Parathyroid adenoma (tissue), 2 donors: ENCODE measurements around the gene PTPN6.

ENCODE experiments used
- H2AFZ ChIP-seq: fragments of 300-600 bp; sonication (generic); one replicate; pipeline ENCODE4 v1.7.0; 2017; ENCODE audit warnings: antibody characterized with exemption, mild to moderate bottlenecking
- H3K27ac ChIP-seq: fragments of 300-600 bp; sonication (generic); one replicate; pipeline ENCODE4 v1.7.0; 2017
- H3K27me3 ChIP-seq: fragments of 300-600 bp; sonication (generic); one replicate; pipeline ENCODE4 v1.7.0; 2017; ENCODE audit warnings: low read length; ENCODE audit not compliant: control insufficient read depth, insufficient read depth
- H3K36me3 ChIP-seq: fragments of 300-600 bp; sonication (generic); one replicate; pipeline ENCODE4 v1.7.0; 2017; ENCODE audit warnings: low read length; ENCODE audit not compliant: control insufficient read depth, insufficient read depth
- H3K4me1 ChIP-seq: fragments of 300-600 bp; sonication (generic); one replicate; pipeline ENCODE4 v1.7.0; 2017; ENCODE audit warnings: control low read depth
- H3K4me2 ChIP-seq: fragments of 300-600 bp; sonication (generic); one replicate; pipeline ENCODE4 v1.7.0; 2017; ENCODE audit warnings: low read length
- H3K4me3 ChIP-seq: fragments of 300-600 bp; sonication (generic); one replicate; pipeline ENCODE4 v1.7.0; 2017; ENCODE audit warnings: low read depth, low read length
- H3K79me2 ChIP-seq: fragments of 300-600 bp; sonication (generic); one replicate; pipeline ENCODE4 v1.7.0; 2017; ENCODE audit warnings: control low read depth
- H3K9ac ChIP-seq: fragments of 300-600 bp; sonication (generic); one replicate; pipeline ENCODE4 v1.7.0; 2017; ENCODE audit warnings: mild to moderate bottlenecking
- H3K9me3 ChIP-seq: fragments of 300-600 bp; sonication (generic); one replicate; pipeline ENCODE4 v1.7.0; 2017; ENCODE audit warnings: low read length; ENCODE audit not compliant: control insufficient read depth
- CTCF ChIP-seq: fragments of 300-600 bp; sonication (generic); IDR thresholded peaks from one replicate; pipeline ENCODE4 v1.7.0; 2017; ENCODE audit warnings: antibody characterized with exemption, mild to moderate bottlenecking
- donor health status: primary hyperparathyroidism.

Gene PTPN6

DNA sequence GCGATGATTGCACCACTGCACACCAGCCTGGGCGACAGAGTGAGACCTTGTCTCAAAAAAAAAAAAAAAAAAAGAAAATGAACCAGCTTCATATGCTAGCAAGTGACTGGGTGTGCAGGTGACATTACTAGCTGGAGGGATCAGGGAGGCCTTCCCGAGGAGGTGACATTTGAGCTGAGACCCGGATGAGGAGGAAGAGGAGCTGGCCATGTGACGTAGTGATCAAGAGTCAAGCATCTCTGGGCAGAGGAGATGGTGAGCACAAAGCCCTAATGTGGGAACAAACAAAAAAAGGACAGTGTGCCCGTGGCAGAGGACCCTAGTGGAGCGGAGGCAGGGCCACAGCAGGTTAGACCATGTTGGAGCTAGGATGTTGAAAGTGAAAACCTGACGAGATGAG, 3.5 kb upstream of the PTPN6 start:
- no peak overlapping the region for H3K27ac ChIP-seq
- no peaks in the 10 kb centered on the region for H3K79me2 ChIP-seq
- no peak for TF ChIP-seq CTCF
- H2AFZ ChIP-seq, result no peak overlapping the region
- peaks cover 22% of the 10 kb centered on the region for H3K4me1 ChIP-seq
- H3K9ac ChIP-seq, result no peak overlapping the region
- H3K27me3 ChIP-seq, result no peaks in the 10 kb centered on the region
- H3K4me2 ChIP-seq, result no peak overlapping the region
- no peak overlapping the region for H3K4me3 ChIP-seq
- no peaks in the 10 kb centered on the region for H3K36me3 ChIP-seq
- H3K9me3 ChIP-seq, result no peaks in the 10 kb centered on the region

GRCh38 chr12:6948873-6949594, 2.1 kb upstream of the PTPN6 start:
- no peak overlapping the region for H3K4me2 ChIP-seq
- no peaks in the 10 kb centered on the region for H3K36me3 ChIP-seq
- no peak overlapping the region for H3K9ac ChIP-seq
- no peak overlapping the region for H3K4me3 ChIP-seq
- H3K9me3 ChIP-seq, result no peaks in the 10 kb centered on the region
- no peak overlapping the region for H2AFZ ChIP-seq
- H3K4me1 ChIP-seq, result peaks cover 17% of the 10 kb centered on the region
- no peaks in the 10 kb centered on the region for H3K79me2 ChIP-seq
- TF ChIP-seq CTCF, result no peak
- no peak overlapping the region for H3K27ac ChIP-seq
- H3K27me3 ChIP-seq, result no peaks in the 10 kb centered on the region

GRCh38 chr12:6950401-6950801, 755 bp upstream of the PTPN6 start:
- TF ChIP-seq CTCF, result no peak
- H3K79me2 ChIP-seq, result no peaks in the 10 kb centered on the region
- H3K9me3 ChIP-seq, result no peaks in the 10 kb centered on the region
- H3K36me3 ChIP-seq, result no peaks in the 10 kb centered on the region
- no peak overlapping the region for H3K4me2 ChIP-seq
- no peak overlapping the region for H3K27ac ChIP-seq
- no peaks in the 10 kb centered on the region for H3K27me3 ChIP-seq
- no peak overlapping the region for H2AFZ ChIP-seq
- H3K9ac ChIP-seq, result no peak overlapping the region
- no peak overlapping the region for H3K4me3 ChIP-seq
- peaks cover 9% of the 10 kb centered on the region for H3K4me1 ChIP-seq

GRCh38 chr12:6951551-6952120, 480 bp downstream of the PTPN6 start:
- H3K4me1 ChIP-seq, result peaks cover 11% of the 10 kb centered on the region
- no peaks in the 10 kb centered on the region for H3K27me3 ChIP-seq
- H3K4me3 ChIP-seq, result no peak overlapping the region
- no peak for TF ChIP-seq CTCF
- no peaks in the 10 kb centered on the region for H3K36me3 ChIP-seq
- H3K79me2 ChIP-seq, result no peaks in the 10 kb centered on the region
- no peaks in the 10 kb centered on the region for H3K9me3 ChIP-seq
- H3K9ac ChIP-seq, result no peak overlapping the region
- no peak overlapping the region for H3K27ac ChIP-seq
- no peak overlapping the region for H3K4me2 ChIP-seq
- no peak overlapping the region for H2AFZ ChIP-seq
